Effector memory CD4-positive, alpha-beta T cell (primary cell): ENCODE results near the gene FBXL7.

Source experiments
- DNase-seq, 3 donors: peaks; one replicate each; pipeline ENCODE4 v3.0.0-alpha.2; 2020
- H3K27ac ChIP-seq: 2 replicates; pipeline ENCODE4 v1.7.0; 2013; ENCODE audit warnings: mild to moderate bottlenecking, low read length, moderate library complexity; ENCODE audit not compliant: insufficient read depth, poor library complexity, severe bottlenecking
- H3K27me3 ChIP-seq: replicated peaks from 2 replicates; pipeline ENCODE4 v1.7.0; 2013; ENCODE audit warnings: mild to moderate bottlenecking, low read length; ENCODE audit not compliant: insufficient read depth, control insufficient read depth, poor library complexity, severe bottlenecking
- H3K36me3 ChIP-seq: 2 replicates; pipeline ENCODE4 v1.7.0; 2013; ENCODE audit warnings: mild to moderate bottlenecking, low read length, moderate library complexity; ENCODE audit not compliant: control insufficient read depth, insufficient read depth
- H3K4me1 ChIP-seq: 2 replicates; pipeline ENCODE4 v1.7.0; 2013; ENCODE audit warnings: low read length, mild to moderate bottlenecking; ENCODE audit not compliant: control insufficient read depth, insufficient read depth, poor library complexity, severe bottlenecking
- H3K4me3 ChIP-seq: 2 replicates; pipeline ENCODE4 v1.7.0; 2013; ENCODE audit warnings: low read length, low read depth, mild to moderate bottlenecking; ENCODE audit not compliant: insufficient read depth, poor library complexity, severe bottlenecking
- H3K9me3 ChIP-seq: 2 replicates; pipeline ENCODE4 v1.7.0; 2013; ENCODE audit warnings: mild to moderate bottlenecking, low read length, moderate library complexity; ENCODE audit not compliant: control insufficient read depth

The FBXL7 gene

DNA sequence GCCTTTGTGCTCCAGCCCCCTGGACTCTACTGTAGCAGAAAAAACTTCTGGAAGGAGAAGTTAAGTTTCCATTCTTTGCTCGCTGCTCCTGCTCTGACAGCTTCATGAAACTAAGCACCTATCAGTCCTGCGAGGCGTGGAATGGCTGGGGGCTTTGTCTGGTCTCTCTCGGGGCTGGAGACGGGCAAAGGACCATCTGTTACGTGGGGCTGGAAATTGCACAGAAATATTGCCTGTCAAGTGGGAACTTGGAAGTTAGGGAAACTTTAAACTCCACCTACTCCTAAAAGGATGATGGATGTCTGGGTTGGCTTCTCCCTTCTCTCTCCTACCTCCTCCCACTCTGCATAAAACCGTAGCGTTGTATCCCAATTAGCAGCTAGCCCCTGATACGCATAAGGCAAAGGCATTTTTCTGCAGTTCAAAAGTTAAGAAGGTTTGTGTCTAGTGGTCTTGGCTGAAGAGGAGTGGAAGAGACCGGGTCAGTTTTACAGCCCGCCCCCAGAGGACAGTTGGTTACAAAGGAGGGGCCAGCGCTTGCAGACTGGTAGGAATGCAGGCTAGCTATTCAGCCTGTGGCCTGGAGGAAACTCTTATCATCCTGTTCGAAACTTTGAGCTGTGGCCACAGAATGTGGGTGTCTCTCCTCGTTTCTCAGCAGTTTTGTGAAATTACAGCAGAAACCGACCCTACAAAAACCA, 1.3 kb downstream of the FBXL7 start:
- no peak for DNase-seq
- Histone ChIP-seq H3K4me3 (no peak overlapping the region), H3K27ac (no peak overlapping the region)

GRCh38 chr5:15502208-15502607, 2.2 kb downstream of the FBXL7 start:
- no peak for DNase-seq
- H3K27me3 ChIP-seq = no peaks in the 10 kb centered on the region
- no peak overlapping the region for H3K4me3 ChIP-seq
- no peaks in the 10 kb centered on the region for H3K36me3 ChIP-seq
- H3K4me1 ChIP-seq = no peaks in the 10 kb centered on the region
- no peak overlapping the region for H3K27ac ChIP-seq
- H3K9me3 ChIP-seq = no peaks in the 10 kb centered on the region

More for the DNA sequence above, 1.3 kb downstream of the FBXL7 start:
- no peaks in the 10 kb centered on the region for H3K36me3 ChIP-seq
- no peaks in the 10 kb centered on the region for H3K9me3 ChIP-seq
- no peaks in the 10 kb centered on the region for H3K4me1 ChIP-seq
- no peaks in the 10 kb centered on the region for H3K27me3 ChIP-seq

DNA sequence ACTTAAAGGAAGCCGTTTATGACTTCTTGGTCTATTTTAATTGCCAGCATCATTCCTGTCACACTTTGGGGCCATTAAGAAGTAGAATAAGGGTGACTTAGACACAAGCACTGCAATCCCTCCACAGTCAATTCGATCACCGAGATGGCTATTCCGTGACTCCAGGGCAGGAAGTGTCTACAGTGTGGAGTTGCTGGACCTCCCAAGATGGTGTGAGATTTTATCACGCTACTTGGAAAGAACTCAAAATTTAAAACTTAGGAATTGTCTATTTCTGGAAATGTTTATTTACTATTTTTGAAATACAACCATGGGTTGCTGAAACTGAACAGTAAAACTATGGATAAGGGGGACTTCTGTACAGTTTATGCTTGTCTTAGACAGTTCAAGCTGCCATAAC, 6.2 kb downstream of the FBXL7 start:
- Histone ChIP-seq H3K27me3 (no peaks in the 10 kb centered on the region), H3K9me3 (no peaks in the 10 kb centered on the region), H3K27ac (no peak overlapping the region), H3K4me3 (no peak overlapping the region), H3K4me1 (no peaks in the 10 kb centered on the region), H3K36me3 (no peaks in the 10 kb centered on the region)
- DNase-seq = no peak

GRCh38 chr5:15506897-15507296, 6.9 kb downstream of the FBXL7 start:
- no peak overlapping the region for H3K4me3 ChIP-seq
- H3K36me3 ChIP-seq = no peaks in the 10 kb centered on the region
- H3K9me3 ChIP-seq = no peaks in the 10 kb centered on the region
- no peaks in the 10 kb centered on the region for H3K27me3 ChIP-seq
- no peaks in the 10 kb centered on the region for H3K4me1 ChIP-seq
- no peak for DNase-seq
- H3K27ac ChIP-seq = no peak overlapping the region

- no peak overlapping the region for H3K4me3 ChIP-seq
- no peaks in the 10 kb centered on the region for H3K9me3 ChIP-seq
- no peaks in the 10 kb centered on the region for H3K4me1 ChIP-seq
- DNase-seq = no peak
- H3K36me3 ChIP-seq = no peaks in the 10 kb centered on the region
- H3K27me3 ChIP-seq = no peaks in the 10 kb centered on the region
- H3K27ac ChIP-seq = no peak overlapping the region
Observed at GRCh38 chr5:15510092-15510491, 10.1 kb downstream of the FBXL7 start.

DNA sequence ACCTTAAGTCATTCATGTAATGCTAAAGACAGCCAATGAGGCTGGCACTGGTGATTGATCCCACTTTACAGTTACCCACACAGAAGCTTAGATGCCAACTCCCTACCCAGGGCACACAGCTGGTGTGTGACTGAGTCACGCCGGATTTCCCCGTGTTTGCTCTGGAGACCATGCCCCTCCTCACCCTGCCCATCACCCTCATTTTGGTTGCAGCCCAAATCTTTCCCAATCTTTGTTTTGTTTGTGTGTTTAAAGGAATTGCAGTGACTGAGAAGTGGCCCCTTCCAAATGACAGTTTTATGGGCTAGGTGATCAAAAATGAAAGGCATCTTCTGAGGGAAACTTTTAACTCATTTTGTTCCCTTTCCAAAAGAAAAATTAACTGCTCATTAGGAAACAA, 10.9 kb downstream of the FBXL7 start:
- no peaks in the 10 kb centered on the region for H3K9me3 ChIP-seq
- H3K4me3 ChIP-seq = no peak overlapping the region

GRCh38 chr5:15513431-15513830, 13.5 kb downstream of the FBXL7 start:
- H3K9me3 ChIP-seq = no peaks in the 10 kb centered on the region
- DNase-seq = no peak
- H3K27me3 ChIP-seq = no peaks in the 10 kb centered on the region
- H3K36me3 ChIP-seq = no peaks in the 10 kb centered on the region
- H3K4me1 ChIP-seq = no peaks in the 10 kb centered on the region
- no peak overlapping the region for H3K4me3 ChIP-seq
- H3K27ac ChIP-seq = no peak overlapping the region

More for the DNA sequence above, 10.9 kb downstream of the FBXL7 start:
- Histone ChIP-seq H3K4me1 (no peaks in the 10 kb centered on the region), H3K27ac (no peak overlapping the region), H3K36me3 (no peaks in the 10 kb centered on the region), H3K27me3 (no peaks in the 10 kb centered on the region)
- no peak for DNase-seq

GRCh38 chr5:15513911-15514310, 13.9 kb downstream of the FBXL7 start:
- no peaks in the 10 kb centered on the region for H3K9me3 ChIP-seq
- no peak for DNase-seq
- H3K36me3 ChIP-seq = no peaks in the 10 kb centered on the region
- H3K27ac ChIP-seq = no peak overlapping the region
- no peaks in the 10 kb centered on the region for H3K4me1 ChIP-seq
- H3K27me3 ChIP-seq = no peaks in the 10 kb centered on the region
- no peak overlapping the region for H3K4me3 ChIP-seq

DNA sequence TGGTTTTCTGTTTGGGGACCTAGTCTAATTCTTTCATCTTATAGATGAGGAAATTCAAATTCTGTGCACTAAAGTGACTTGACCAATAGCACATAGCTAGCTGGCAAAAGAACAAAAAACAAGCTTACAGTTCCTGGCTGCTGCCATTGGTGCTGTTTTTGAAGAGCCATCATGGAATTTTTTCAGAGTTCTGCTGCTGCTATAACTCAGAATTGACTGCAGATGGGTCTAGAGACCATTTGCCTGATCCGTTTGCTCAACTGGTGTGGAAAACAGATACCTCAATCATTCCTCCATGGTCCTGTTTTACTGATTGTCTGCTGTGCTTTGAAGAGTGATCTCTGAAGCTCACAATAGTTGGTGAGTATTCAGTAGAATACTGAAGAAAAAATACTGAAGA, 15.2 kb downstream of the FBXL7 start:
- H3K4me1 ChIP-seq = no peaks in the 10 kb centered on the region
- no peak overlapping the region for H3K4me3 ChIP-seq
- no peaks in the 10 kb centered on the region for H3K9me3 ChIP-seq
- H3K36me3 ChIP-seq = no peaks in the 10 kb centered on the region
- no peaks in the 10 kb centered on the region for H3K27me3 ChIP-seq
- no peak overlapping the region for H3K27ac ChIP-seq
- no peak for DNase-seq

DNA sequence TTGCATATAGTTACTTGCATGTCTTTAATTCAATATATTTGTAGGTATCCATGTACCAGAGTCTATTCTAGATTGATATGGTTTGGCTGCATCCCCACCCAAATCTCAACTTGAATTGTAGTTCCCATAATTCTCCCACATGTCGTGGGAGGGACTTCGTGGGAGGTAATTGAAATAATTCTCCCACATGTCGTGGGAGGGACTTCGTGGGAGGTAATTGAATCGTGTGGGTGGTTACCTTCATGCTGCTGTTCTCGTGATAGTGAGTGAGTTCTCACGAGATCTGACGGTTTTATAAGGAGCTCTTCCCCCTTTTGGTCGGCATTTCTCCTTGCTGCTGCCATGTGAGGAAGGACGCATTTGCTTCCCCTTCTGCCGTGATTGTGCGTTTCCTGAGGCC, 16.5 kb downstream of the FBXL7 start:
- H3K4me1 ChIP-seq = no peaks in the 10 kb centered on the region
- no peaks in the 10 kb centered on the region for H3K9me3 ChIP-seq
- DNase-seq = no peak
- no peaks in the 10 kb centered on the region for H3K27me3 ChIP-seq
- no peak overlapping the region for H3K4me3 ChIP-seq
- no peak overlapping the region for H3K27ac ChIP-seq
- H3K36me3 ChIP-seq = no peaks in the 10 kb centered on the region
